ENCODE data around the gene ARHGDIA. TPM values are rescaled to one million over a fixed set of nuclear protein-coding genes. Genes with fewer than 3 reads are reported as not detected.

The ARHGDIA gene
- total RNA-seq, 4 donors from 2014 or later: 189 to 480 (median 323) TPM

- in situ Hi-C loops (cut with MboI; ENCODE audit: low pct_ligation_motif_present in 1 of 4, low pct_unique_long_range_greater_than_20kb in 1 of 4, low sequenced_read_pairs in 3 of 4) (no loop called here), intact Hi-C loops (cut with DNase I; ENCODE audit: low total_unique reads) (no loop called here)
- Histone ChIP-seq H3K27me3 (no peaks in the 10 kb centered on the region), H3K27ac (peak overlapping the region; percentile 91 to 93 (median 92)), H3K4me1 (peaks cover 10 to 24% (median 17%) of the 10 kb centered on the region in 4 donors), H3K4me3 (no peak overlapping the region), H3K36me3 (no peaks in the 10 kb centered on the region), H3K9me3 (no peaks in the 10 kb centered on the region)
- 81% methylated on average over 5 of the region's 8 CpGs; no CpG with 5 or more reads in 1 of the 2 donors for WGBS, 2 donors (ENCODE audit: low coverage in 1 of 2)
- DNase-seq: no peak
- no peak for TF ChIP-seq CTCF (IDR thresholded peaks at IDR 0.05)
- TF ChIP-seq POLR2AphosphoS5 (IDR thresholded peaks at IDR 0.05): no peak
- no peak for TF ChIP-seq POLR2A (IDR thresholded peaks at IDR 0.05)
- TF ChIP-seq EP300 (IDR thresholded peaks at IDR 0.05; ENCODE audit: low read depth): no peak
These were observed 48.9 kb downstream of the ARHGDIA start for GRCh38 chr17:81822312-81822637.

GRCh38 chr17:81821603-81822311, 49.4 kb downstream of the ARHGDIA start:
- WGBS, 2 donors (ENCODE audit: low coverage in 1 of 2): 38% methylated on average over 15 of the region's 20 CpGs; no CpG with 5 or more reads in 1 of the 2 donors
- TF ChIP-seq POLR2AphosphoS5 (IDR thresholded peaks at IDR 0.05): peak; percentile 57 to 70 (median 67)
- TF ChIP-seq EP300 (IDR thresholded peaks at IDR 0.05; ENCODE audit: low read depth): no peak
- TF ChIP-seq POLR2A (IDR thresholded peaks at IDR 0.05): peak; percentile 29
- TF ChIP-seq CTCF (IDR thresholded peaks at IDR 0.05): peak; percentile 51 to 87 (median 69)

GRCh38 chr17:81821147-81821546, 50.0 kb downstream of the ARHGDIA start:
- no peak for TF ChIP-seq POLR2A (IDR thresholded peaks at IDR 0.05)
- 89 to 92% methylated on average over 4 to 8 of the region's 8 CpGs for WGBS, 2 donors (ENCODE audit: low coverage in 1 of 2)
- no peak for DNase-seq
- peak overlapping the region; percentile 91 to 93 (median 92) for H3K27ac ChIP-seq
- no peaks in the 10 kb centered on the region for H3K9me3 ChIP-seq
- H3K27me3 ChIP-seq: no peaks in the 10 kb centered on the region
- no peaks in the 10 kb centered on the region for H3K36me3 ChIP-seq
- intact Hi-C loops (cut with DNase I; ENCODE audit: low total_unique reads) (no loop called here), in situ Hi-C loops (cut with MboI; ENCODE audit: low pct_ligation_motif_present in 1 of 4, low pct_unique_long_range_greater_than_20kb in 1 of 4, low sequenced_read_pairs in 3 of 4) (no loop called here)
- H3K4me1 ChIP-seq: peaks cover 10 to 26% (median 17%) of the 10 kb centered on the region in 4 donors
- H3K4me3 ChIP-seq: no peak overlapping the region

More at GRCh38 chr17:81821603-81822311, 49.4 kb downstream of the ARHGDIA start:
- Histone ChIP-seq H3K9me3 (no peaks in the 10 kb centered on the region), H3K36me3 (no peaks in the 10 kb centered on the region), H3K27ac (peak overlapping the region; percentile 91 to 93 (median 92)), H3K27me3 (no peaks in the 10 kb centered on the region), H3K4me1 (peaks cover 10 to 24% (median 17%) of the 10 kb centered on the region in 4 donors), H3K4me3 (no peak overlapping the region)
- in situ Hi-C loops (cut with MboI; ENCODE audit: low pct_ligation_motif_present in 1 of 4, low pct_unique_long_range_greater_than_20kb in 1 of 4, low sequenced_read_pairs in 3 of 4): no loop called here
- intact Hi-C loops (cut with DNase I; ENCODE audit: low total_unique reads): no loop called here
- peak; percentile 95 for DNase-seq

- no peaks in the 10 kb centered on the region for H3K27me3 ChIP-seq
- no peak for DNase-seq
- 56% methylated on average over 13 of the region's 13 CpGs; no CpG with 5 or more reads in 1 of the 2 donors for WGBS, 2 donors (ENCODE audit: low coverage in 1 of 2)
- peaks cover 15 to 29% (median 24%) of the 10 kb centered on the region in 4 donors for H3K4me1 ChIP-seq
- H3K27ac ChIP-seq: no peak overlapping the region
- in situ Hi-C loops (cut with MboI; ENCODE audit: low pct_ligation_motif_present in 1 of 4, low pct_unique_long_range_greater_than_20kb in 1 of 4, low sequenced_read_pairs in 3 of 4) (no loop called here), intact Hi-C loops (cut with DNase I; ENCODE audit: low total_unique reads) (no loop called here)
- H3K4me3 ChIP-seq: no peak overlapping the region
- no peaks in the 10 kb centered on the region for H3K36me3 ChIP-seq
- H3K9me3 ChIP-seq: no peaks in the 10 kb centered on the region
- no peak for TF ChIP-seq POLR2AphosphoS5 (IDR thresholded peaks at IDR 0.05)
- no peak for TF ChIP-seq EP300 (IDR thresholded peaks at IDR 0.05; ENCODE audit: low read depth)
- no peak for TF ChIP-seq POLR2A (IDR thresholded peaks at IDR 0.05)
- TF ChIP-seq CTCF (IDR thresholded peaks at IDR 0.05): no peak
These were observed 51.4 kb downstream of the ARHGDIA start for GRCh38 chr17:81819708-81820107.
